B cell (primary cell): ENCODE data around the gene NAA35. TPM values are rescaled to one million over a fixed set of nuclear protein-coding genes. Genes with fewer than 3 reads are reported as not detected.
"Not testable (repeated sequence)": the region's sequence is repeated elsewhere in the genome, so short reads cannot be mapped to it uniquely, and the experiment has no call there.

Experiments
- ATAC-seq: fragments of 200-7000 bp; cut with Tn5 transposase; one replicate; pipeline ENCODE4 v1.10.0; 2021; ENCODE audit warnings: low read depth, mild to moderate bottlenecking, moderate number of reproducible peaks, moderate library complexity
- CTCF ChIA-PET: fragments of 350-600 bp; sonication (Branson Sonifier 250); formaldehyde crosslinking; loops from one replicate; lab custom pipeline; 2021; ENCODE audit warnings: antibody characterized with exemption, inconsistent platforms; lab: Charles Lee
- POLR2A ChIA-PET: fragments of 350-600 bp; sonication (Branson Sonifier 250); formaldehyde crosslinking; loops from one replicate; lab custom pipeline; 2021; ENCODE audit warnings: antibody characterized with exemption; lab: Charles Lee
- DNase-seq: peaks from one replicate; pipeline ENCODE4 v3.0.0; 2013
- H2AFZ ChIP-seq: 2 replicates; pipeline ENCODE4 v1.6.1; 2012; ENCODE audit warnings: mild to moderate bottlenecking, low read depth, low read length; ENCODE audit not compliant: insufficient read depth, poor library complexity, severe bottlenecking
- H3K27ac ChIP-seq, 2 donors: 1 replicate in 1 of 2; 2 replicates in 1 of 2; pipeline ENCODE4 v1.5.1; 2012 to 2013; ENCODE audit warnings: low read length in 2 of 2, mild to moderate bottlenecking in 2 of 2, moderate library complexity in 1 of 2
- H3K27me3 ChIP-seq, 4 experiments: fragments of 200-600 bp in 1 of 4; sonication (generic) in 1 of 4; replicated peaks in 1 of 4; 1 replicate in 2 of 4; 2 replicates in 2 of 4; pipeline versions ENCODE4 v1.6.1 to v1.7.0; 2013 to 2016; ENCODE audit warnings: low read length in 3 of 4, mild to moderate bottlenecking in 2 of 4, mixed read lengths in 1 of 4, moderate library complexity in 1 of 4; ENCODE audit not compliant: insufficient read depth in 4 of 4, control insufficient read depth in 3 of 4; ENCODE audit errors: control extremely low read depth in 1 of 4
- H3K36me3 ChIP-seq, 2 experiments: replicated peaks in 1 of 2; 1 replicate in 1 of 2; 2 replicates in 1 of 2; pipeline versions ENCODE4 v1.6.1 to v1.7.1; 2013; ENCODE audit warnings: low read length in 1 of 2; ENCODE audit not compliant: insufficient read depth in 2 of 2, control insufficient read depth in 1 of 2; ENCODE audit errors: control extremely low read depth in 1 of 2, extremely low read depth in 1 of 2
- H3K4me1 ChIP-seq, 2 donors: fragments of 200-600 bp in 1 of 2; sonication (generic) in 1 of 2; 1 replicate in 1 of 2; 2 replicates in 1 of 2; pipeline versions ENCODE4 v1.5.1 to v1.6.1; 2013 to 2017; ENCODE audit warnings: low read length in 2 of 2; ENCODE audit not compliant: control insufficient read depth in 2 of 2, insufficient read depth in 2 of 2
- H3K4me2 ChIP-seq: replicated peaks from 2 replicates; pipeline ENCODE3; 2012; ENCODE audit warnings: mild to moderate bottlenecking, low read depth, low read length; ENCODE audit not compliant: poor library complexity, severe bottlenecking
- H3K4me3 ChIP-seq, 5 experiments: fragments of 200-600 bp in 1 of 5; sonication (generic) in 1 of 5; 1 replicate in 3 of 5; 2 replicates in 2 of 5; pipeline versions ENCODE4 v1.5.1 to v1.7.0; 2011 to 2016; ENCODE audit warnings: low read length in 4 of 5, mild to moderate bottlenecking in 4 of 5, low read depth in 2 of 5, control low read depth in 1 of 5, moderate library complexity in 1 of 5; ENCODE audit not compliant: insufficient read depth in 1 of 5; ENCODE audit errors: control extremely low read depth in 1 of 5, extremely low read depth in 1 of 5
- H3K79me2 ChIP-seq: fragments of 200-600 bp; sonication (generic); one replicate; pipeline ENCODE4 v1.6.0; 2016; ENCODE audit warnings: low read length; ENCODE audit not compliant: control insufficient read depth, insufficient read depth
- H3K9ac ChIP-seq: fragments of 200-600 bp; sonication (generic); 2 replicates; pipeline ENCODE4 v1.6.1; 2017; ENCODE audit warnings: mild to moderate bottlenecking, low read length, moderate library complexity
- H3K9me3 ChIP-seq, 3 donors: one replicate each; pipeline versions ENCODE4 v1.6.1 to v1.7.1; 2013; ENCODE audit warnings: low read length in 2 of 3; ENCODE audit not compliant: control insufficient read depth in 2 of 3, insufficient read depth in 1 of 3; ENCODE audit errors: control extremely low read depth in 1 of 3
- H4K20me1 ChIP-seq: 2 replicates; pipeline ENCODE4 v1.6.0; 2012; ENCODE audit warnings: mild to moderate bottlenecking, low read length; ENCODE audit not compliant: insufficient read depth, control insufficient read depth, poor library complexity, severe bottlenecking
- H3K27ac Mint-ChIP-seq: one replicate; pipeline ENCODE4 v1.8.0; 2021; ENCODE audit warnings: mixed read lengths
- H3K27me3 Mint-ChIP-seq: one replicate; pipeline ENCODE4 v1.8.0; 2021; ENCODE audit warnings: mixed read lengths
- H3K4me1 Mint-ChIP-seq: one replicate; pipeline ENCODE4 v1.8.0; 2021; ENCODE audit warnings: mixed read lengths
- H3K4me3 Mint-ChIP-seq: one replicate; pipeline ENCODE4 v1.8.0; 2021; ENCODE audit warnings: mixed read lengths
- H3K9me3 Mint-ChIP-seq: one replicate; pipeline ENCODE4 v1.8.0; 2022; ENCODE audit warnings: mixed read lengths; ENCODE audit not compliant: insufficient read depth
- CTCF ChIP-seq: fragments of 200-600 bp; IDR thresholded peaks from one replicate; pipeline ENCODE4 v1.8.0; 2022; ENCODE audit warnings: antibody characterized with exemption, mild to moderate bottlenecking
- EZH2 ChIP-seq: IDR thresholded peaks from 2 replicates; pipeline ENCODE4 v1.6.1; 2012; ENCODE audit warnings: borderline replicate concordance, low read depth, mild to moderate bottlenecking, moderate library complexity, low read length; ENCODE audit not compliant: insufficient read depth, poor library complexity, severe bottlenecking
- WGBS: methylation state at CpG from one replicate; pipeline ENCODE4 v1.1.5; 2013; ENCODE audit warnings: missing lambda C conversion rate; ENCODE audit not compliant: insufficient coverage; 5-methylcytosine and 5-hydroxymethylcytosine counted together
- intact Hi-C: fragments of 100-400 bp; cut with micrococcal nuclease; formaldehyde crosslinking; loops from one replicate; pipeline ENCODE4 v1.10.0; 2022
- polyA plus RNA-seq: library from polyadenylated mRNA; depleted of rRNA; stranded (reverse); fragments of >200 nt; gene quantifications from 2 replicates; pipeline ENCODE4 v1.2.3, GENCODE V29; 2012
- total RNA-seq, 2 donors: library from RNA; stranded (reverse); fragments of 120-200 nt in 1 of 2; gene quantifications; 1 replicate in 1 of 2; 2 replicates in 1 of 2; pipeline versions ENCODE4 v1.2.3 to v1.2.4, GENCODE V29; 2013 to 2022

The NAA35 gene
- total and polyA plus RNA-seq, 2 donors (not counting 1 experiment from before 2014, with no cell fraction given), result 4.5 to 26.2 TPM

- no peaks in the 10 kb centered on the region for H3K9me3 ChIP-seq
- H3K36me3 ChIP-seq, result no peaks in the 10 kb centered on the region
- H3K9me3 Mint-ChIP-seq, result no peaks in the 10 kb centered on the region
- H3K4me3 Mint-ChIP-seq, result no peak overlapping the region
- H3K27me3 ChIP-seq, result peaks cover 0 to 3% (median 0%) of the 10 kb centered on the region in 4 experiments
- POLR2A ChIA-PET, result no interaction called here
- DNase-seq (no peak), ATAC-seq (no peak)
- no peak overlapping the region for H3K4me2 ChIP-seq
- no peak overlapping the region for H3K27ac ChIP-seq
- intact Hi-C loops, result no loop called here
- H4K20me1 ChIP-seq, result no peaks in the 10 kb centered on the region
- no peak overlapping the region for H3K9ac ChIP-seq
- H2AFZ ChIP-seq, result no peak overlapping the region
- TF ChIP-seq CTCF (no peak), EZH2 (no peak)
- no peak overlapping the region for H3K4me3 ChIP-seq
- no peaks in the 10 kb centered on the region for H3K79me2 ChIP-seq
- H3K4me1 ChIP-seq, result no peaks in the 10 kb centered on the region
- H3K4me1 Mint-ChIP-seq, result no peaks in the 10 kb centered on the region
- H3K27me3 Mint-ChIP-seq, result peaks cover 22% of the 10 kb centered on the region
- no CpG with 5 or more reads among the region's 2 CpGs for WGBS
- CTCF ChIA-PET, result no interaction called here
- no peak overlapping the region for H3K27ac Mint-ChIP-seq
Measured at GRCh38 chr9:85927076-85927475, 13.9 kb upstream of the NAA35 start.

- Histone ChIP-seq H3K27ac (no peak overlapping the region), H3K4me1 (no peaks in the 10 kb centered on the region), H4K20me1 (no peaks in the 10 kb centered on the region), H3K36me3 (no peaks in the 10 kb centered on the region), H3K4me2 (no peak overlapping the region), H3K9me3 (no peaks in the 10 kb centered on the region), H3K9ac (no peak overlapping the region), H3K27me3 (peaks cover 0 to 11% (median 4%) of the 10 kb centered on the region in 4 experiments), H2AFZ (no peak overlapping the region), H3K4me3 (no peak overlapping the region), H3K79me2 (no peaks in the 10 kb centered on the region)
- Mint-ChIP-seq H3K4me1 (no peaks in the 10 kb centered on the region), H3K27ac (no peak overlapping the region), H3K27me3 (peaks cover 35% of the 10 kb centered on the region), H3K9me3 (no peaks in the 10 kb centered on the region), H3K4me3 (no peak overlapping the region)
- ChIA-PET POLR2A (no interaction called here), CTCF (no interaction called here)
- no peak for DNase-seq
- no peak for TF ChIP-seq EZH2
- no peak for TF ChIP-seq CTCF
- intact Hi-C loops, result no loop called here
- no CpG with 5 or more reads among the region's 2 CpGs for WGBS
- ATAC-seq, result no peak
Measured at GRCh38 chr9:85931495-85931894, 9.5 kb upstream of the NAA35 start.

- Histone ChIP-seq H3K27me3 (peaks cover 0 to 13% (median 2%) of the 10 kb centered on the region in 4 experiments), H3K4me1 (peaks cover 7 to 10% of the 10 kb centered on the region in 2 donors)
- CTCF ChIA-PET, intact Hi-C loops, H3K36me3 ChIP-seq, ATAC-seq, H3K4me2 ChIP-seq, H3K9me3 ChIP-seq, H3K27ac ChIP-seq, H3K9ac ChIP-seq, H3K79me2 ChIP-seq, H3K4me3 ChIP-seq, POLR2A ChIA-PET, H3K4me3 Mint-ChIP-seq, H3K9me3 Mint-ChIP-seq, DNase-seq, H2AFZ ChIP-seq, H3K27ac Mint-ChIP-seq, H4K20me1 ChIP-seq, H3K4me1 Mint-ChIP-seq: not testable (repeated sequence)
- peaks cover 23% of the 10 kb centered on the region for H3K27me3 Mint-ChIP-seq
- WGBS, result 100% methylated on average over 5 of the region's 14 CpGs
Measured at GRCh38 chr9:85935950-85936349, 5.0 kb upstream of the NAA35 start.
